Measurements from ENCODE around the gene SHC1.

Gene SHC1

GRCh38 chr1:155013632-155014031 lies 43.1 kb upstream of the SHC1 start:
- no peak for DNase-seq (ENCODE audit: low read depth, low spot score)
- peaks cover 14% of the 10 kb centered on the region for H3K4me1 ChIP-seq (ENCODE audit: control insufficient read depth, insufficient read depth, low read length)
- H3K4me3 ChIP-seq (ENCODE audit: low read length): no peak overlapping the region
- H3K27ac ChIP-seq (ENCODE audit: low read length): no peak overlapping the region
- no CpG with 5 or more reads among the region's 8 CpGs for WGBS (ENCODE audit: insufficient coverage, insufficient read length)
- peaks cover 9% of the 10 kb centered on the region; the same call in 1 of the 2 replicates for H3K36me3 ChIP-seq (ENCODE audit: control insufficient read depth, insufficient read depth, low read length)
- H3K27me3 ChIP-seq (ENCODE audit: control insufficient read depth, insufficient read depth, low read length): no peaks in the 10 kb centered on the region
- H3K9me3 ChIP-seq (ENCODE audit: control insufficient read depth, insufficient read depth, low read length): no peaks in the 10 kb centered on the region

- Histone ChIP-seq H3K9me3 (ENCODE audit: control insufficient read depth, insufficient read depth, low read length) (no peaks in the 10 kb centered on the region), H3K36me3 (ENCODE audit: control insufficient read depth, insufficient read depth, low read length) (peaks cover 9% of the 10 kb centered on the region; the same call in 1 of the 2 replicates), H3K27ac (ENCODE audit: low read length) (no peak overlapping the region), H3K4me1 (ENCODE audit: control insufficient read depth, insufficient read depth, low read length) (peaks cover 19% of the 10 kb centered on the region), H3K27me3 (ENCODE audit: control insufficient read depth, insufficient read depth, low read length) (no peaks in the 10 kb centered on the region), H3K4me3 (ENCODE audit: low read length) (no peak overlapping the region)
- no peak for DNase-seq (ENCODE audit: low read depth, low spot score)
- no CpG with 5 or more reads among the region's 3 CpGs for WGBS (ENCODE audit: insufficient coverage, insufficient read length)
These were observed 42.4 kb upstream of the SHC1 start for GRCh38 chr1:155012776-155013602.

GRCh38 chr1:155012026-155012546 lies 41.5 kb upstream of the SHC1 start:
- Histone ChIP-seq H3K36me3 (ENCODE audit: control insufficient read depth, insufficient read depth, low read length) (peaks cover 9% of the 10 kb centered on the region; the same call in 1 of the 2 replicates), H3K27me3 (ENCODE audit: control insufficient read depth, insufficient read depth, low read length) (no peaks in the 10 kb centered on the region), H3K4me1 (ENCODE audit: control insufficient read depth, insufficient read depth, low read length) (peaks cover 17% of the 10 kb centered on the region), H3K27ac (ENCODE audit: low read length) (no peak overlapping the region), H3K4me3 (ENCODE audit: low read length) (no peak overlapping the region), H3K9me3 (ENCODE audit: control insufficient read depth, insufficient read depth, low read length) (no peaks in the 10 kb centered on the region)
- DNase-seq (ENCODE audit: low read depth, low spot score): peak; percentile 87
- WGBS (ENCODE audit: insufficient coverage, insufficient read length): no CpG with 5 or more reads among the region's 9 CpGs

GRCh38 chr1:155011437-155012025 lies 41.0 kb upstream of the SHC1 start:
- H3K9me3 ChIP-seq (ENCODE audit: control insufficient read depth, insufficient read depth, low read length): no peaks in the 10 kb centered on the region
- peaks cover 9% of the 10 kb centered on the region; the same call in 1 of the 2 replicates for H3K36me3 ChIP-seq (ENCODE audit: control insufficient read depth, insufficient read depth, low read length)
- no peak overlapping the region for H3K27ac ChIP-seq (ENCODE audit: low read length)
- WGBS (ENCODE audit: insufficient coverage, insufficient read length): no CpG with 5 or more reads among the region's 6 CpGs
- no peak overlapping the region for H3K4me3 ChIP-seq (ENCODE audit: low read length)
- DNase-seq (ENCODE audit: low read depth, low spot score): no peak
- H3K4me1 ChIP-seq (ENCODE audit: control insufficient read depth, insufficient read depth, low read length): peaks cover 17% of the 10 kb centered on the region
- H3K27me3 ChIP-seq (ENCODE audit: control insufficient read depth, insufficient read depth, low read length): no peaks in the 10 kb centered on the region

GRCh38 chr1:155011004-155011416 lies 40.5 kb upstream of the SHC1 start:
- peaks cover 17% of the 10 kb centered on the region for H3K4me1 ChIP-seq (ENCODE audit: control insufficient read depth, insufficient read depth, low read length)
- no peak overlapping the region for H3K27ac ChIP-seq (ENCODE audit: low read length)
- no peak for DNase-seq (ENCODE audit: low read depth, low spot score)
- no peak overlapping the region for H3K4me3 ChIP-seq (ENCODE audit: low read length)
- no CpG with 5 or more reads among the region's 5 CpGs for WGBS (ENCODE audit: insufficient coverage, insufficient read length)
- H3K36me3 ChIP-seq (ENCODE audit: control insufficient read depth, insufficient read depth, low read length): peaks cover 6% of the 10 kb centered on the region; the same call in 1 of the 2 replicates
- H3K27me3 ChIP-seq (ENCODE audit: control insufficient read depth, insufficient read depth, low read length): no peaks in the 10 kb centered on the region
- no peaks in the 10 kb centered on the region for H3K9me3 ChIP-seq (ENCODE audit: control insufficient read depth, insufficient read depth, low read length)

GRCh38 chr1:155010211-155010918 lies 39.8 kb upstream of the SHC1 start:
- Histone ChIP-seq H3K36me3 (ENCODE audit: control insufficient read depth, insufficient read depth, low read length) (peaks cover 4% of the 10 kb centered on the region; the same call in 1 of the 2 replicates), H3K4me3 (ENCODE audit: low read length) (no peak overlapping the region), H3K4me1 (ENCODE audit: control insufficient read depth, insufficient read depth, low read length) (peaks cover 17% of the 10 kb centered on the region), H3K27ac (ENCODE audit: low read length) (no peak overlapping the region), H3K27me3 (ENCODE audit: control insufficient read depth, insufficient read depth, low read length) (no peaks in the 10 kb centered on the region), H3K9me3 (ENCODE audit: control insufficient read depth, insufficient read depth, low read length) (no peaks in the 10 kb centered on the region)
- WGBS (ENCODE audit: insufficient coverage, insufficient read length): no CpG with 5 or more reads among the region's 11 CpGs
- no peak for DNase-seq (ENCODE audit: low read depth, low spot score)

GRCh38 chr1:155009742-155010141 lies 39.2 kb upstream of the SHC1 start:
- WGBS (ENCODE audit: insufficient coverage, insufficient read length): no CpG with 5 or more reads among the region's 5 CpGs
- Histone ChIP-seq H3K27me3 (ENCODE audit: control insufficient read depth, insufficient read depth, low read length) (no peaks in the 10 kb centered on the region), H3K36me3 (ENCODE audit: control insufficient read depth, insufficient read depth, low read length) (peaks cover 2% of the 10 kb centered on the region; the same call in 1 of the 2 replicates), H3K4me3 (ENCODE audit: low read length) (no peak overlapping the region), H3K27ac (ENCODE audit: low read length) (no peak overlapping the region), H3K4me1 (ENCODE audit: control insufficient read depth, insufficient read depth, low read length) (peaks cover 17% of the 10 kb centered on the region), H3K9me3 (ENCODE audit: control insufficient read depth, insufficient read depth, low read length) (no peaks in the 10 kb centered on the region)
- no peak for DNase-seq (ENCODE audit: low read depth, low spot score)

- DNase-seq (ENCODE audit: low read depth, low spot score): no peak
- H3K4me1 ChIP-seq (ENCODE audit: control insufficient read depth, insufficient read depth, low read length): peaks cover 20% of the 10 kb centered on the region
- no peak overlapping the region for H3K4me3 ChIP-seq (ENCODE audit: low read length)
- no peak overlapping the region for H3K27ac ChIP-seq (ENCODE audit: low read length)
- no peaks in the 10 kb centered on the region for H3K9me3 ChIP-seq (ENCODE audit: control insufficient read depth, insufficient read depth, low read length)
- H3K36me3 ChIP-seq (ENCODE audit: control insufficient read depth, insufficient read depth, low read length): no peaks in the 10 kb centered on the region
- no CpG with 5 or more reads among the region's 12 CpGs for WGBS (ENCODE audit: insufficient coverage, insufficient read length)
- H3K27me3 ChIP-seq (ENCODE audit: control insufficient read depth, insufficient read depth, low read length): no peaks in the 10 kb centered on the region
These were observed 38.7 kb upstream of the SHC1 start for GRCh38 chr1:155009221-155009711.

- peaks cover 21% of the 10 kb centered on the region for H3K4me1 ChIP-seq (ENCODE audit: control insufficient read depth, insufficient read depth, low read length)
- H3K36me3 ChIP-seq (ENCODE audit: control insufficient read depth, insufficient read depth, low read length): no peaks in the 10 kb centered on the region
- no peaks in the 10 kb centered on the region for H3K9me3 ChIP-seq (ENCODE audit: control insufficient read depth, insufficient read depth, low read length)
- no peak overlapping the region for H3K4me3 ChIP-seq (ENCODE audit: low read length)
- no peaks in the 10 kb centered on the region for H3K27me3 ChIP-seq (ENCODE audit: control insufficient read depth, insufficient read depth, low read length)
- no peak overlapping the region for H3K27ac ChIP-seq (ENCODE audit: low read length)
- WGBS (ENCODE audit: insufficient coverage, insufficient read length): no CpG with 5 or more reads among the region's 16 CpGs
- DNase-seq (ENCODE audit: low read depth, low spot score): no peak
These were observed 37.7 kb upstream of the SHC1 start for GRCh38 chr1:155008015-155008941.
